Panc1 (cell line): Measurements from ENCODE around the gene MAP2K5.

Experiments
- CTCF ChIP-seq: fragments of 450-650 bp; IDR thresholded peaks from 2 replicates; pipeline ENCODE4 v1.5.1; 2017; ENCODE audit warnings: mild to moderate bottlenecking
- POLR2AphosphoS5 ChIP-seq: IDR thresholded peaks from 2 replicates; pipeline ENCODE4 v1.6.1; 2012; ENCODE audit warnings: mild to moderate bottlenecking, low read depth, low read length, moderate library complexity
- SIN3A ChIP-seq: IDR thresholded peaks from 2 replicates; pipeline ENCODE4 v1.6.1; 2012; ENCODE audit warnings: low read depth, mild to moderate bottlenecking, low read length, moderate library complexity, borderline replicate concordance; ENCODE audit not compliant: insufficient read depth
- TF ChIP-seq, protein P1 (sequence below), 2 experiments: IDR thresholded peaks; 2 replicates each; pipeline ENCODE4 v1.6.1; 2011 to 2012; ENCODE audit warnings: low read depth in 2 of 2, control low read depth in 1 of 2, low read length in 1 of 2, mild to moderate bottlenecking in 1 of 2, moderate library complexity in 1 of 2; ENCODE audit not compliant: insufficient read depth in 1 of 2

GRCh38 chr15:67560320-67560719, 17.8 kb downstream of the MAP2K5 start:
- TF ChIP-seq, protein P1, sequence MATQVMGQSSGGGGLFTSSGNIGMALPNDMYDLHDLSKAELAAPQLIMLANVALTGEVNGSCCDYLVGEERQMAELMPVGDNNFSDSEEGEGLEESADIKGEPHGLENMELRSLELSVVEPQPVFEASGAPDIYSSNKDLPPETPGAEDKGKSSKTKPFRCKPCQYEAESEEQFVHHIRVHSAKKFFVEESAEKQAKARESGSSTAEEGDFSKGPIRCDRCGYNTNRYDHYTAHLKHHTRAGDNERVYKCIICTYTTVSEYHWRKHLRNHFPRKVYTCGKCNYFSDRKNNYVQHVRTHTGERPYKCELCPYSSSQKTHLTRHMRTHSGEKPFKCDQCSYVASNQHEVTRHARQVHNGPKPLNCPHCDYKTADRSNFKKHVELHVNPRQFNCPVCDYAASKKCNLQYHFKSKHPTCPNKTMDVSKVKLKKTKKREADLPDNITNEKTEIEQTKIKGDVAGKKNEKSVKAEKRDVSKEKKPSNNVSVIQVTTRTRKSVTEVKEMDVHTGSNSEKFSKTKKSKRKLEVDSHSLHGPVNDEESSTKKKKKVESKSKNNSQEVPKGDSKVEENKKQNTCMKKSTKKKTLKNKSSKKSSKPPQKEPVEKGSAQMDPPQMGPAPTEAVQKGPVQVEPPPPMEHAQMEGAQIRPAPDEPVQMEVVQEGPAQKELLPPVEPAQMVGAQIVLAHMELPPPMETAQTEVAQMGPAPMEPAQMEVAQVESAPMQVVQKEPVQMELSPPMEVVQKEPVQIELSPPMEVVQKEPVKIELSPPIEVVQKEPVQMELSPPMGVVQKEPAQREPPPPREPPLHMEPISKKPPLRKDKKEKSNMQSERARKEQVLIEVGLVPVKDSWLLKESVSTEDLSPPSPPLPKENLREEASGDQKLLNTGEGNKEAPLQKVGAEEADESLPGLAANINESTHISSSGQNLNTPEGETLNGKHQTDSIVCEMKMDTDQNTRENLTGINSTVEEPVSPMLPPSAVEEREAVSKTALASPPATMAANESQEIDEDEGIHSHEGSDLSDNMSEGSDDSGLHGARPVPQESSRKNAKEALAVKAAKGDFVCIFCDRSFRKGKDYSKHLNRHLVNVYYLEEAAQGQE (IDR thresholded peaks at IDR 0.05; ENCODE audit: insufficient read depth in 1 of 2, low read depth in 2 of 2, low read length in 1 of 2) = no peak
- TF ChIP-seq CTCF (no peak), POLR2AphosphoS5 (no peak), SIN3A (no peak)
